H7 (cell line): ENCODE measurements around the gene DMAP1. TPM values are rescaled to one million over a fixed set of nuclear protein-coding genes. Genes with fewer than 3 reads are reported as not detected.
A peak's percentile ranks its signal among the peaks of the same experiment; 100 is the strongest.

Experiments used
- DNase-seq: peaks from one replicate; pipeline ENCODE4 v3.0.0; 2012
- H3K27me3 ChIP-seq: 2 replicates; pipeline ENCODE4 v1.6.0; 2011; ENCODE audit warnings: mild to moderate bottlenecking, low read length; ENCODE audit not compliant: control insufficient read depth, insufficient read depth
- H3K36me3 ChIP-seq: replicated peaks from 2 replicates; pipeline ENCODE4 v1.5.1; 2011; ENCODE audit warnings: low read length; ENCODE audit not compliant: control insufficient read depth, insufficient read depth
- H3K4me3 ChIP-seq: 2 replicates; pipeline ENCODE4 v1.5.1; 2011; ENCODE audit warnings: low read depth, mild to moderate bottlenecking, control low read depth, low read length, moderate library complexity; ENCODE audit not compliant: insufficient read depth
- total RNA-seq: library from RNA; depleted of rRNA; stranded (reverse); fragments of >200 nt; shearing (Covaris generic); gene quantifications from 2 replicates; pipeline ENCODE4 v1.2.3, GENCODE V29; 2014

The DMAP1 gene
- total RNA-seq, 1 experiment from 2014 or later: 20.7 TPM

- Histone ChIP-seq H3K36me3 (no peaks in the 10 kb centered on the region), H3K4me3 (no peak overlapping the region), H3K27me3 (no peaks in the 10 kb centered on the region)
- DNase-seq: no peak
Measured at GRCh38 chr1:44254392-44254910, 41.2 kb downstream of the DMAP1 start.

- no peaks in the 10 kb centered on the region for H3K27me3 ChIP-seq
- no peaks in the 10 kb centered on the region for H3K36me3 ChIP-seq
- no peak overlapping the region for H3K4me3 ChIP-seq
- DNase-seq: peak; percentile 54
Measured at GRCh38 chr1:44256762-44257554, 43.7 kb downstream of the DMAP1 start.

DNA sequence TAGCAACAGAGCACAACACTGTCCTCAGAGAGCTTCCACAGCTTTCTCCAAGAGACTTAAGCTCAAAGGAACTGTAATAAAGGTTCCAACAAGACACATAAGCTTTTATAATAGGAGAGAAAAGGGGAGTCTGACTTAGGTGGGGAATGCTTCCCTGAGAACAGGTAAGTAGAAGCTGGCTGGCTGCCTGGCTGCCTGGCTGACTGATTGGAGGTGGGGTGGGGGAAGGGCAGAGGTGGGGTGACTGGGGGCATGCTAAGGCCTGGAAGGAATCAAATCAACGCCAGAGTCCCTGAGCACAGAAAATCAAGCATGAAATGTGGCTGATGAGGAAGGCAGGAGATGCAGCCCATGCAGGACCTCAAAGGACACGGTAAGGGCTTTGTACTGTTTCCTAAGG, 45.8 kb downstream of the DMAP1 start:
- no peak overlapping the region for H3K4me3 ChIP-seq
- no peaks in the 10 kb centered on the region for H3K36me3 ChIP-seq
- H3K27me3 ChIP-seq: no peaks in the 10 kb centered on the region
- DNase-seq: peak; percentile 25

DNA sequence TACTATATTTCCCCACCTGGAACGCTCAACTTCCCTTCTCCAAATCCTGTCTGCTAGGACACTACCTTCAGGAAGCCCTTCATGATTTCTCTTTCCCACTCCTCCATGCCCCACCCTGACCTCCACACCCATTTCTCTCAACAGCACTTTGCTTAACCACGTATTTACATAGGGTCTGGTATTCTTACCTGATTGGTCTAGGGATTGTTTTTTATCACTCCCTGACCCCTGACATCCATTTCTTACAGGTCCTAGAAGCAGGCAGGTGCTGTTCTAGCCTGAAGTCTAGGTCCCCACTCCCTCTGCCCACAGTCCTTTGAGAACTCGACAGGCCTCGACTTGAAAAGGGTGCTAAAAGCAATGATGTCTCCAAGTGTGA, 47.5 kb downstream of the DMAP1 start:
- Histone ChIP-seq H3K27me3 (no peaks in the 10 kb centered on the region), H3K36me3 (no peaks in the 10 kb centered on the region), H3K4me3 (no peak overlapping the region)
- peak; percentile 57 for DNase-seq

DNA sequence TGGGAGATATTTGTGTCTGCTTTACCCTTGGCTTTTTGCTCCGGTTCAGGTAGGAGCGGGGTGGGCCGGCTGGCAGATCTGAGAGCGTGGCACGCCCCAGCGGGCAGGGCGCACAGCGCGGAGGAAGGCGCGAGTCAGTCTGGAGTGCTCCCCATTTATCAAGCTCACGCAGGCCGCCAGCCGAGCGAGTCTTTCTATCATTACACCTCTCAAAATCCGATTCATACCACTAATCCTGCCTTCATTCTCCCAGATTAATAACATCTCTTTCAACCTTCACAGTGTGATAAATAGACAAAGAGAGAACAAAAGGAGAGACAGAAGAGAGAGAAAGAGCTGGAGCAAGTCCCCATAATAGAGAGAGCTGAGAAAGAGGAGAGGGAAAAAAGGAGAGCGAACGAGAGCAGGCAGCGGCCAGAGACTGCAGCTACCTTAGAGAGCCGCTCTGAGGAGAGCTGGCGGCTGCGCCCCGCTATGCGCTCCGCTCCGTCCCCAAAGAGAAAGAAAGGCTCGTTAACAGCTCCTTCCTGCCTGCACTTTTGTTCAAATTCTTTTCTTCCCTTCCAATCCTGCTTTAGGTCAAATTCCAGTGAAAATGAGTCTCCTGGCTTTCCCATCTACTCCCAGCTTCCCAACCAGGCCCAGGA, 48.0 kb downstream of the DMAP1 start:
- Histone ChIP-seq H3K4me3 (no peak overlapping the region), H3K27me3 (no peaks in the 10 kb centered on the region), H3K36me3 (no peaks in the 10 kb centered on the region)
- DNase-seq: peak; percentile 70

DNA sequence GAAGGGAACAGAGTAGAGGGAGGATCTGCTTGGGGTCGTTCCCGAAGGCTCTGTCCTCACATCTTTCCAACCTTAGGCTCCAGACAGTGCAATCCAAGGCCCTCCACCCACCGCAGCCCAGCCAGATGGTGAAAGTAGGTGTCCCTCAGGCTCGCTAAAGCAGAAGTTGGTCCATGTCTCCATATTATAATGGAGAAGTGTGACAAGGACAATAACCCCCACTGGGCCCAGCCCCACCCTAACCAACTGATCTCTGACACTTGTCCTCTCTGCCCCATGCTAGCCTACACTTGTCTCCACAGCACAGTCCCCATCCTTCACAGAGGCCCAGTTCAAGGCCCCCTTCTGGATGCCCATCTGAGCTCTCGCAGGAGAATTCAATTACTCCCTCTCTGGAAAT, 48.7 kb downstream of the DMAP1 start:
- Histone ChIP-seq H3K36me3 (no peaks in the 10 kb centered on the region), H3K4me3 (no peak overlapping the region), H3K27me3 (no peaks in the 10 kb centered on the region)
- DNase-seq: peak; percentile 21

- DNase-seq: peak; percentile 31
- H3K27me3 ChIP-seq: no peaks in the 10 kb centered on the region
- no peaks in the 10 kb centered on the region for H3K36me3 ChIP-seq
- H3K4me3 ChIP-seq: no peak overlapping the region
Measured at GRCh38 chr1:44262414-44262813, 49.1 kb downstream of the DMAP1 start.

GRCh38 chr1:44262816-44263567, 49.7 kb downstream of the DMAP1 start:
- Histone ChIP-seq H3K36me3 (no peaks in the 10 kb centered on the region), H3K4me3 (no peak overlapping the region), H3K27me3 (no peaks in the 10 kb centered on the region)
- DNase-seq: no peak

- Histone ChIP-seq H3K4me3 (no peak overlapping the region), H3K27me3 (no peaks in the 10 kb centered on the region), H3K36me3 (no peaks in the 10 kb centered on the region)
- DNase-seq: no peak
Measured at GRCh38 chr1:44263568-44264450, 50.5 kb downstream of the DMAP1 start.

DNA sequence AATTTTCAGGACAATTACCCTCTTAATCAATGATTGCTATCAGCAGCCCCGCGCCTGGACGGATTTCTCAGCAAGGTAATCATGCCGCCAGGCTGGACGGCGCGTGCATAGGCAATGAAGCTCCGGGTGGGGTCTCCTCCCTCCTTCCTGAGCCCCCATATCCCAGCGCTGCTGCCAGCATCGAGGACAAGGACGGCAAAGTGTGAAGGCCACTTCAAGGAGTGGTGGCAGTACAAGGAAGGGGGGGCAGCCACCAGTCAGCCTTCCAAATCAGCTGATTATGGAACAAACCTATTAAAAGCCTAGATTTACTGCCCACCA, 51.1 kb downstream of the DMAP1 start:
- H3K36me3 ChIP-seq: no peaks in the 10 kb centered on the region
- H3K27me3 ChIP-seq: no peaks in the 10 kb centered on the region
- H3K4me3 ChIP-seq: no peak overlapping the region
- peak; percentile 21 for DNase-seq

GRCh38 chr1:44265656-44266358, 52.5 kb downstream of the DMAP1 start:
- no peak for DNase-seq
- H3K4me3 ChIP-seq: no peak overlapping the region
- no peaks in the 10 kb centered on the region for H3K36me3 ChIP-seq
- no peaks in the 10 kb centered on the region for H3K27me3 ChIP-seq

DNA sequence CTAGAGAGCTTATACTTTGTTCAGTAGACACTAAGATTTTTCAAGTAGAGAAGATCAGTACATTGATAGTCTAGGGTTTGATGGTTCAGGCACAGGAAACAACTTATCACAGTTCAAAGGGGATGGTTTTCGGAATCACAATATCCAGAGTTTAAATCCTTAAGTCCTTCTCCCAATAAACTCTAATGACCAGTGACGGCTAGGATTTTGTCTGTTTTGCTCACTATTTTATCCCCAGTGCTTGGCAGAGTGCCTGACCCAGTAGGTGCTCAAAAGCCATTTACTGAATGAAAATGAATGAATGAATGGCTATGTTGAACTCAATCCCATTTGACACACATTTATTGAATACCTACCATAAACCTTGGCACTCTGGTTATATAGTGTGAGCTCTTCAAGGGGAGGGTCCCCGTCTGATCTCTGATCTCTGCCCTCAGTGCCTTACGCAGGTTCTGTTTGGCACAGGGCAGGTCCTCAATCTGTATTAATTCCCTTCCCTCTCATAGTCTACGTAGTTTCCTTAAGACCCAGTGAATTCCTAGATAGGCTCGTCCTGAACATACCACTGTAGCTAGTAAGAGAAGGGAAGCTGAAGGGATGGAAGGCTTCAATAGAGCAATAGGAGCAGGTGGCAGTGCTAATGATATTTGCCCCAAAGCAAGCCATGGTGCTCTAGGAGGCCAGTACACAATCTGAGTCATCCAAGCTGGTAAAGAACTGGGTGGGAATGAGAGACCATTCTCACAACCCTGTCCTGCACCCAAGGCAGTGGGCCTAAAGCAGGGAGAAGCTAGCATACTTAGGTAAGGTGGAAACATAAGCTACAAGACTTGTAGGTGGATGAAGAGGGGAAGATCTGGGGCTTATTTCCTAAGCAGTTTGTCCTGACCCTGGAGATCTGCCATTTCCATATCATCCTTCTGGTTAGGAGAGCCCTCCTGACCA, 53.4 kb downstream of the DMAP1 start:
- H3K4me3 ChIP-seq: no peak overlapping the region
- H3K36me3 ChIP-seq: no peaks in the 10 kb centered on the region
- H3K27me3 ChIP-seq: no peaks in the 10 kb centered on the region
- no peak for DNase-seq

- DNase-seq: no peak
- Histone ChIP-seq H3K4me3 (no peak overlapping the region), H3K36me3 (no peaks in the 10 kb centered on the region), H3K27me3 (no peaks in the 10 kb centered on the region)
Measured at GRCh38 chr1:44267438-44267837, 54.2 kb downstream of the DMAP1 start.
